GM21528 (cell line): Measurements from ENCODE around the gene PLAA.

Experiments
- ATAC-seq: cut with Tn5 transposase; IDR thresholded peaks from one replicate; pipeline ENCODE4 v1.9.1; 2021; ENCODE audit warnings: mild to moderate bottlenecking, moderate library complexity; ENCODE audit not compliant: unreplicated experiment, low FRiP score

The PLAA gene

GRCh38 chr9:26946753-26947727 is at the start of gene PLAA:
Gene PLAA, minus strand, starts transcription at chr9:26947242. Its CDS starts 197 bp downstream, at chr9:26947045.
- ATAC-seq: peak; percentile 99

- no peak for ATAC-seq
Measured at GRCh38 chr9:26995810-26996209, 48.8 kb upstream of the PLAA start.

GRCh38 chr9:26983340-26983739 is 36.3 kb upstream of the PLAA start:
- ATAC-seq: peak; percentile 68

GRCh38 chr9:26975728-26976707 is 29.0 kb upstream of the PLAA start:
- no peak for ATAC-seq

GRCh38 chr9:26974927-26975326 is 27.9 kb upstream of the PLAA start:
- no peak for ATAC-seq

GRCh38 chr9:26973989-26974388 is 26.9 kb upstream of the PLAA start:
- no peak for ATAC-seq

- ATAC-seq: no peak
Measured at GRCh38 chr9:26971721-26972120, 24.7 kb upstream of the PLAA start.

- ATAC-seq: no peak
Measured at GRCh38 chr9:26956860-26957233, 9.8 kb upstream of the PLAA start.

GRCh38 chr9:26955921-26956859 is 9.1 kb upstream of the PLAA start, which contains the start of gene IFT74:
Gene IFT74, plus strand, starts transcription at chr9:26956412. Its CDS starts 5,556 bp downstream, at chr9:26961968.
- ATAC-seq: peak; percentile 99

GRCh38 chr9:26955222-26955903 is 8.3 kb upstream of the PLAA start:
- no peak for ATAC-seq

GRCh38 chr9:26954050-26954508 is 7.0 kb upstream of the PLAA start:
- no peak for ATAC-seq

GRCh38 chr9:26951794-26952193 is 4.8 kb upstream of the PLAA start:
- ATAC-seq: no peak

- ATAC-seq: no peak
Measured at GRCh38 chr9:26950521-26950920, 3.5 kb upstream of the PLAA start.

- no peak for ATAC-seq
Measured at GRCh38 chr9:26949637-26950069, 2.6 kb upstream of the PLAA start.

GRCh38 chr9:26947736-26948135 is 694 bp upstream of the PLAA start:
- no peak for ATAC-seq

- no peak for ATAC-seq
Measured at GRCh38 chr9:26945591-26945990, 1.5 kb downstream of the PLAA start.

- no peak for ATAC-seq
Measured at GRCh38 chr9:26940779-26941178, 6.3 kb downstream of the PLAA start.

- no peak for ATAC-seq
Measured at GRCh38 chr9:26939955-26940711, 6.9 kb downstream of the PLAA start.
